ENCODE measurements around the gene FGF12. TPM values are rescaled to one million over a fixed set of nuclear protein-coding genes. Genes with fewer than 3 reads are reported as not detected.
"Not testable (repeated sequence)": the region's sequence is repeated elsewhere in the genome, so short reads cannot be mapped to it uniquely, and the experiment has no call there.

The FGF12 gene
- polyA plus RNA-seq, 1 experiment: 0.11 TPM

- DNase-seq (ENCODE audit: low read depth): no peak
- H3K4me3 ChIP-seq (ENCODE audit: low read depth, low read length): no peak overlapping the region
- H3K27me3 ChIP-seq (ENCODE audit: control insufficient read depth, insufficient read depth, low read length): no peaks in the 10 kb centered on the region
- no peak for TF ChIP-seq CTCF (IDR thresholded peaks at IDR 0.05; ENCODE audit: insufficient read depth, low read depth, low read length)
- CTCF ChIA-PET: interaction anchor here (0.7 kb wide), 1 partner anchor 503 kb away, joined by 3 read pairs; no protein-coding TSS in a partner anchor
- H3K36me3 ChIP-seq (ENCODE audit: control insufficient read depth, insufficient read depth, low read length): no peaks in the 10 kb centered on the region
- POLR2A ChIA-PET: no interaction called here
Observed at GRCh38 chr3:192750201-192750600, 22.9 kb upstream of the FGF12 start.

GRCh38 chr3:192747746-192748145, 20.4 kb upstream of the FGF12 start:
- Histone ChIP-seq H3K36me3 (ENCODE audit: control insufficient read depth, insufficient read depth, low read length) (no peaks in the 10 kb centered on the region), H3K4me3 (ENCODE audit: low read depth, low read length) (no peak overlapping the region), H3K27me3 (ENCODE audit: control insufficient read depth, insufficient read depth, low read length) (no peaks in the 10 kb centered on the region)
- CTCF ChIA-PET: no interaction called here
- no peak for DNase-seq (ENCODE audit: low read depth)
- no peak for TF ChIP-seq CTCF (IDR thresholded peaks at IDR 0.05; ENCODE audit: insufficient read depth, low read depth, low read length)
- POLR2A ChIA-PET: no interaction called here

- no peak for DNase-seq (ENCODE audit: low read depth)
- POLR2A ChIA-PET: no interaction called here
- CTCF ChIA-PET: no interaction called here
Observed at GRCh38 chr3:192747145-192747544, 19.8 kb upstream of the FGF12 start.

GRCh38 chr3:192745150-192745549, 17.8 kb upstream of the FGF12 start:
- Histone ChIP-seq H3K36me3 (ENCODE audit: control insufficient read depth, insufficient read depth, low read length) (no peaks in the 10 kb centered on the region), H3K4me3 (ENCODE audit: low read depth, low read length) (no peak overlapping the region), H3K27me3 (ENCODE audit: control insufficient read depth, insufficient read depth, low read length) (no peaks in the 10 kb centered on the region)
- TF ChIP-seq CTCF (IDR thresholded peaks at IDR 0.05; ENCODE audit: insufficient read depth, low read depth, low read length): no peak
- ChIA-PET POLR2A (no interaction called here), CTCF (no interaction called here)
- no peak for DNase-seq (ENCODE audit: low read depth)

More at GRCh38 chr3:192747145-192747544, 19.8 kb upstream of the FGF12 start:
- no peak overlapping the region for H3K4me3 ChIP-seq (ENCODE audit: low read depth, low read length)
- no peak for TF ChIP-seq CTCF (IDR thresholded peaks at IDR 0.05; ENCODE audit: insufficient read depth, low read depth, low read length)
- H3K36me3 ChIP-seq (ENCODE audit: control insufficient read depth, insufficient read depth, low read length): no peaks in the 10 kb centered on the region
- H3K27me3 ChIP-seq (ENCODE audit: control insufficient read depth, insufficient read depth, low read length): no peaks in the 10 kb centered on the region

- DNase-seq (ENCODE audit: low read depth); H3K4me3 ChIP-seq (ENCODE audit: low read depth, low read length); H3K27me3 ChIP-seq (ENCODE audit: control insufficient read depth, insufficient read depth, low read length); CTCF ChIA-PET; POLR2A ChIA-PET; H3K36me3 ChIP-seq (ENCODE audit: control insufficient read depth, insufficient read depth, low read length): not testable (repeated sequence)
Observed at GRCh38 chr3:192744604-192745003, 17.3 kb upstream of the FGF12 start.

GRCh38 chr3:192737506-192737905, 10.2 kb upstream of the FGF12 start:
- Histone ChIP-seq H3K36me3 (ENCODE audit: control insufficient read depth, insufficient read depth, low read length) (no peaks in the 10 kb centered on the region), H3K4me3 (ENCODE audit: low read depth, low read length) (no peak overlapping the region), H3K27me3 (ENCODE audit: control insufficient read depth, insufficient read depth, low read length) (no peaks in the 10 kb centered on the region)
- TF ChIP-seq CTCF (IDR thresholded peaks at IDR 0.05; ENCODE audit: insufficient read depth, low read depth, low read length): no peak
- POLR2A ChIA-PET: no interaction called here
- CTCF ChIA-PET: no interaction called here
- no peak for DNase-seq (ENCODE audit: low read depth)
